Measurements from ENCODE around the gene CCL14. TPM values are rescaled to one million over a fixed set of nuclear protein-coding genes. Genes with fewer than 3 reads are reported as not detected.

CCL14 gene
- total and polyA plus RNA-seq, 2 of the 13 experiments (the other 11 are each of a cell fraction or from before 2014, with no cell fraction given), result 1.1 to 1.7 TPM

GRCh38 chr17:35972066-35972465 lies 14.5 kb downstream of the CCL14 start (continued):
- TF ChIP-seq ZBTB34 (CRISPR knock-in tag; IDR thresholded peaks at IDR 0.05) (no peak), ZNF281 (CRISPR knock-in tag; IDR thresholded peaks at IDR 0.05; ENCODE audit: borderline replicate concordance) (0 out of 2 replicates have a peak, but pooled peaks have one; percentile 14), EP300 (IDR thresholded peaks at IDR 0.05; ENCODE audit: low read depth in 2 of 2, low read length in 2 of 2) (peak in 1 of 2 experiments; percentile 49; a peak in 1 of 4 replicates), EP300 (CRISPR knock-in tag; IDR thresholded peaks at IDR 0.05; ENCODE audit: borderline replicate concordance) (no peak), PAXIP1 (CRISPR knock-in tag; conservative IDR thresholded peaks at IDR 0.05) (no peak), SAFB2 (CRISPR knock-in tag; IDR thresholded peaks at IDR 0.05; ENCODE audit: borderline replicate concordance, low read depth) (no peak), KDM2A (CRISPR knock-in tag; IDR thresholded peaks at IDR 0.05; ENCODE audit: borderline replicate concordance, low read depth) (no peak), LBX2 (CRISPR knock-in tag; IDR thresholded peaks at IDR 0.05; ENCODE audit: borderline replicate concordance) (no peak), ZNF75D (CRISPR knock-in tag; IDR thresholded peaks at IDR 0.05; ENCODE audit: borderline replicate concordance) (no peak)
